B cell (primary cell): ENCODE results near the gene ZCCHC10.

Source experiments
- CTCF ChIP-seq: fragments of 200-600 bp; IDR thresholded peaks from one replicate; pipeline ENCODE4 v1.8.0; 2022; ENCODE audit warnings: antibody characterized with exemption, mild to moderate bottlenecking
- EZH2 ChIP-seq: IDR thresholded peaks from 2 replicates; pipeline ENCODE4 v1.6.1; 2012; ENCODE audit warnings: borderline replicate concordance, low read depth, mild to moderate bottlenecking, moderate library complexity, low read length; ENCODE audit not compliant: insufficient read depth, poor library complexity, severe bottlenecking

GRCh38 chr5:132976852-132977251 is 49.5 kb downstream of the ZCCHC10 start:
- TF ChIP-seq CTCF (no peak), EZH2 (no peak)
